HG03439 (cell line): ENCODE results near the gene PEAR1.

Source experiments
- ATAC-seq: cut with Tn5 transposase; IDR thresholded peaks from one replicate; pipeline ENCODE4 v1.9.1; 2021; ENCODE audit warnings: mild to moderate bottlenecking, moderate library complexity; ENCODE audit not compliant: unreplicated experiment

Gene PEAR1, protein sequence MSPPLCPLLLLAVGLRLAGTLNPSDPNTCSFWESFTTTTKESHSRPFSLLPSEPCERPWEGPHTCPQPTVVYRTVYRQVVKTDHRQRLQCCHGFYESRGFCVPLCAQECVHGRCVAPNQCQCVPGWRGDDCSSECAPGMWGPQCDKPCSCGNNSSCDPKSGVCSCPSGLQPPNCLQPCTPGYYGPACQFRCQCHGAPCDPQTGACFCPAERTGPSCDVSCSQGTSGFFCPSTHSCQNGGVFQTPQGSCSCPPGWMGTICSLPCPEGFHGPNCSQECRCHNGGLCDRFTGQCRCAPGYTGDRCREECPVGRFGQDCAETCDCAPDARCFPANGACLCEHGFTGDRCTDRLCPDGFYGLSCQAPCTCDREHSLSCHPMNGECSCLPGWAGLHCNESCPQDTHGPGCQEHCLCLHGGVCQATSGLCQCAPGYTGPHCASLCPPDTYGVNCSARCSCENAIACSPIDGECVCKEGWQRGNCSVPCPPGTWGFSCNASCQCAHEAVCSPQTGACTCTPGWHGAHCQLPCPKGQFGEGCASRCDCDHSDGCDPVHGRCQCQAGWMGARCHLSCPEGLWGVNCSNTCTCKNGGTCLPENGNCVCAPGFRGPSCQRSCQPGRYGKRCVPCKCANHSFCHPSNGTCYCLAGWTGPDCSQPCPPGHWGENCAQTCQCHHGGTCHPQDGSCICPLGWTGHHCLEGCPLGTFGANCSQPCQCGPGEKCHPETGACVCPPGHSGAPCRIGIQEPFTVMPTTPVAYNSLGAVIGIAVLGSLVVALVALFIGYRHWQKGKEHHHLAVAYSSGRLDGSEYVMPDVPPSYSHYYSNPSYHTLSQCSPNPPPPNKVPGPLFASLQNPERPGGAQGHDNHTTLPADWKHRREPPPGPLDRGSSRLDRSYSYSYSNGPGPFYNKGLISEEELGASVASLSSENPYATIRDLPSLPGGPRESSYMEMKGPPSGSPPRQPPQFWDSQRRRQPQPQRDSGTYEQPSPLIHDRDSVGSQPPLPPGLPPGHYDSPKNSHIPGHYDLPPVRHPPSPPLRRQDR

GRCh38 chr1:156893048-156893953 is at the start of gene PEAR1:
TSS of gene PEAR1 (plus strand) at chr1:156893718. CDS start at chr1:156903927, 10,209 bp downstream.
- no peak for ATAC-seq

DNA sequence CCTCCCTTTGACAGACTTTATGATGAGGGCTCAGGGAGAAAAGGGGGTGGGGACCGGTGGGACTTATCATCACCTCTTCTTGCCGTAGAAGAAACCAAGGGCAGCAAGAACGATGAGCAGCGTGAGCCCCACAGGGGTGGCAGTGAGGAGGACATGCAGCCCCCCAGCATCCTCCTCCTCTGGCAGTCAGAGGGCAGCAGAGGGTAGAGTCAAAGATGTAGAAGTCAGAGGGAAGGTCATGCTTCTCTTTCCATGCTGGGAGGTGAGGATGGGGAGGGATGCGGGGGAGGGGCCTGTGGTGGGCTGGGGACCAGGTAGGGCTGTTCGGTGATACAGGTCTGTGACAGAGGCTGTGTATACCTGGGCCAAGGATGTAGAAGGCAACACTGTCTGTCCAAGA is 49.4 kb upstream of the PEAR1 start:
- ATAC-seq = no peak

DNA sequence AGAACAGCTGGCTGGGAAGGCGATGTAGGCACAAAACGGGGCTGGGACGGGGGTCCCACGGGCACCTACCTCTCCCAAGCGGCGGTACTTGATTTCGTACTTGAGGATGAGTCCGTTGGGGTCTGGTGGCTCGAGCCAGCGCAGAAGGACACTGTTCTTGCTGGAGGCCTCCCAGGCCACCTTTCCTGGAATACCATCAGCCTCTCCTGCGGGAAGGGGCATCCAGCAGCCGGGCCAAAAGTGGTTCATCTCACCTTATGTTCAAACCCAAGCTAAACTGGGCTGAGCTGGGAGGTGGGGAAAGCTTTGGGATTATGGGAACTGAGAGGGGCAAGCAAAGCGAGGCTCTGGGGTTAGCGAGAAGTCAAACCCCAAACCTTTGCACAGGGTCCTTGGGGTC is 48.9 kb upstream of the PEAR1 start:
- ATAC-seq = no peak

DNA sequence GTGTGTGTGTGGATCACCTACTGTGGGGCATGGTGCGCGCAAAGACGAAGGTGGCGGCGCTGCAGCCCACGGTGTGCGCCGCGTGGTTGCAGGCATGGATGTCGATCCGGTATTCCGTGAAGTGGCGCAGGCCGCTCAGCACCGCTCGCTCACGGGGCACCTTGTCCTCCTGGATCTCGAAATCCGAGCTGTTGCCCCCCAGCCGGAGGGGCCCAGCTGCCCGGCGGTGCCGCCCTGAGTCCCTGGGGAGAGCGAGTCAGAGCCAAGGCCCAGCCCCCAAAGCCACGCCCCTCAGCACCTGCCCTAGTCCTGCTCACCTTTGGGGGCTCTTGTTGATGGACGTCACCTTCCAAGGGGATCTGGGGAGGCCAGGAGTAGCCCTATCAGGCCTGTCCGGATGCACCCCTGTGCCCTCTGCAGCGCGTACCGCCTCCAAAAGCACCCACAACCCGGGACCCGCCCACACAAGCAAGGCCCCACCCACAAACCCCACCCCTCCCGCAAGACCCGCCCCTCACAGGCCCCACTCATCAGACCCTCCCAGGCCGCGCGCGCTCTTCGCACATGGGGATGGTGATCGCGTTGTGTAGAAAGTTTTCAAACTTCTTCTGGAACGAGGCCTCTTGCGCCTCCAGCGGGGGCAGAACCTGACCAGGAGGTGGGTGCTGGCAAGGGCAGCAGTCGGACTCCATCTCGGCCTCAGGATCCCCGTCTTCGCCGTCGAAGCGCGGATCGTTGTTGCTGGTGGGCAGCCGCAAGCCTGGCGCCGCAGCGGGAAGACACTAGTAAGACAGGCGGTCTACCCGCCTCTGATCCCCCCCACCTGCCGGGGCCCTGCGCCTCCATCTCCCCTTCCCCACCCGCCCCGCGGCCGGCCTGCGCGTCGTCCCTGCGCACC is 48.2 kb upstream of the PEAR1 start:
- ATAC-seq = no peak

DNA sequence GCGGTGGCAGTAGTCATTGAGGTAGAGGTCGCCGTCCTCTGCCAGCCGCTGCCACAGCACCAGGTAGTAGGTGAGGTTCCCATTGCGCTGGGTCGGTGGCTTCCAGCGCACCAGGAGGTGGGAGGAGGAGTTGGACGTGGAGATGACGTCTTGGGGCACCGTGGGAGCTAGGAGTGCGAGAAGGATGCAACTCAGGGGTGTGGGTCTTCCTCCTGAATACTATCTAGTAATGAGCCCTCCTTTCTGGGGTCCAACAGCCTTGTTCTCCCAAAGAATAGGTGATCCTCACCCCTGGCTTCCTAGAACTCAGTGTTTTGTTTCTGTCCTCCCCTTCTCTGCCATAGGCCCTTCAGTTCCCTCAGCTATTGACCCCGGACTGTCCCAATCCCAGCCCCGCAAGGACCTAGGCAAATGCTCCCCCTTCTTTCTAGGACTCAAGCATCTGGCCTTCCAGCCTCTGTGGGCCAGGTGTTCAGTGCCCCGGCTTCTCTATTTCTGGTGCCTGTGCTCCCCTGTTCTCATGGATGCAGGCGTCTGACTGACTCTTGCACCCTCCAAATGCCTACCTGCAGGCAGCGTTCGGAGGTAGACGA is 47.5 kb upstream of the PEAR1 start:
- ATAC-seq = no peak

GRCh38 chr1:156846643-156847042 is 46.9 kb upstream of the PEAR1 start:
- no peak for ATAC-seq

GRCh38 chr1:156847591-156848460 is 45.7 kb upstream of the PEAR1 start:
- ATAC-seq = no peak

DNA sequence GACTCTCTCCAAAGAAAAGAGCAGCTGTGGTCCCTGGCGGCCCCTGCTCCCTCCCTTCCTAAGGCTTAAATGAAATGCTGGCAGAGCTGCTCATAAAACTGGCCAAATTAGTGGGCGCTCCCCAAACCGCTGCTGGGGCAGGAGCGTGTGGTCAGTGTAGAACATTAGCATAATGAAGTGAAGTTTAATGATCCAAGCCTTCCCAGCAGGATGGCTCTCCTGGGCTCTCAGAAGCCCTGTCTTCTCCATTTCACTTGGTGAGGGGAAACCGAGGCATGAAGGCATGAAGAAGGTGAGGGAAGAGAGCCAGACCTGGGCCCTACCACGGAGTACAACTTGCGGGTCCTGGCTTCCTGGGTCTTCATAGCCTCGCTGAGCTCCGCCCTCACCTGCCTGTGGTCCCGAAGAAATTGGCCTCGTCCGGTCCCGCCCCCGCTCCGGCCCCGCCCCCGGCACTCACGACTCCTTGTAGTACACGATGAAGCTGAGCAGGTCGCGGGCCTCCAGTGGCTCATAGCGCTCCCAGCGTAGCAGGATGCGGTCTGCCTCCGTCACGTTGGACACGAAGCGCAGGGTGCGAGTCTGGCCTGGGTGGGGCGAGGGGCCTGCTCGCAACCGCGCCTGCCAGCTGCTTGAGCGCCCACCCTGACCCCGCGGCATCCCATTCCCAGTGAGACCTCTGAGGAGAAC is 44.9 kb upstream of the PEAR1 start:
- ATAC-seq = no peak

DNA sequence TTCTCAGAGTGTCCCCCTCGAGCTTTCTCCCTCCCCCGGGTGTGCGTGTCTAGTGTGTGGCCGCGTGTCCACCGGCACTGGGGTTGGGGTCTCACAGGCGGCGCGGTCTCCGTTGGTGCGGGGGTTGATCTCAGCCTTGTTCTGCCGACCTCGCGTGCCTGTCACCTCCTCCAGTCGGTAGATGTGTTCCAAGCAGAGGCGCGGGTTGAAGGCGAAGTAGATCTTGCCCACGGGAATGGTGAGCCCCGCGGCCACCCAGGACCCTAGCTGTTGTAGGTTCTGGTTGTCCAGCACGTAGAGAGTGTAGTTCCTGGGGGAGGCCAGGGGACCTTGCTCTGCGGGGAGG is 44.4 kb upstream of the PEAR1 start:
- ATAC-seq = no peak

GRCh38 chr1:156851779-156852417 is 41.6 kb upstream of the PEAR1 start:
- no peak for ATAC-seq

- no peak for ATAC-seq
These were observed 41.1 kb upstream of the PEAR1 start for GRCh38 chr1:156852418-156852874.

GRCh38 chr1:156853761-156854160 is 39.8 kb upstream of the PEAR1 start:
- ATAC-seq = no peak

DNA sequence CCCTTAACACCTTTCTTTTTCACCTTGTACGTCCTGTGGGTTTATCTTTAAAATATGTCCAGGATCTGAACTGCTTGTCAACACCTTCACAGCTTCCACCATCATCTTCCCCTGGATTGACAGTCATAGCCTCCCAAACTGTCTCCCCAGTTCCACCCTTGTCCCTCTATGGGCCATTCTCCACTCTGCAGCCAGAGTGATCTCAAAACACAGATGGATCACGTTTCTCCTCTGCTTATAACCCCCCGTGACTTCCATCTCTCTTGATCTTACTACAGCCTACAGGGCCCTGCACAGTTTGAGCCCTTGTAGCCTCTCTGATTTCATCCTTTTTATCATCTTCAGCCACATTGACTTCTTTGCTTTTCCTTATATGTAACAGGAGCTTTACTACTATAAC is 38.9 kb upstream of the PEAR1 start:
- no peak for ATAC-seq

GRCh38 chr1:156856282-156856785 is 37.2 kb upstream of the PEAR1 start:
- ATAC-seq = no peak

DNA sequence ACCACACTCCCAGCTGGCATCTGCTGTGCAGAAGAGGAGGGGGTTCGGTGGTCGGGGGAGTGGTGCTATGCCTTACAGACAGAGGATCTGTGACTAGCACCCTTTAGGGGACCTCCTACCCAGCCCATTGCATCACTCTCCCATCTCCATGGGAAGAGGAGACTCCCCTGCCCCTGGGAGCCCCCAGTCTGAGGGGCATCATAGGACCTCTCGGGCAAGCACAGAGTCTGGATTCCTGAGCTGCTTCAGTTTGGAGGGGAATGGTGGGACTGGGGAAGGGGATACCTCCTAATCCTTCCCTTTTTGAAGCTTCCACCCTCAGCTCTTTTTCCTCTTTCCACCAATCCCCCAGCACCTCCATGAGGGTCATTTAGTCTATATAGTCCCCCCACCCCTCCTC is 36.0 kb upstream of the PEAR1 start:
- ATAC-seq = no peak

- no peak for ATAC-seq
These were observed 35.0 kb upstream of the PEAR1 start for GRCh38 chr1:156858555-156858956.

- no peak for ATAC-seq
These were observed 34.5 kb upstream of the PEAR1 start, which contains the start of gene INSRR for GRCh38 chr1:156858959-156859522. TSS of gene INSRR (minus strand) at chr1:156859117. CDS start at chr1:156858621, 496 bp downstream.
